GM23338 (cell line): ENCODE data around the gene MYOT. TPM values are rescaled to one million over a fixed set of nuclear protein-coding genes. Genes with fewer than 3 reads are reported as not detected.

Source experiments
- ATAC-seq: fragments of 200-7000 bp; cut with Tn5 transposase; 3 replicates; pipeline ENCODE4 v1.9.1; 2020
- DNase-seq: peaks from one replicate; pipeline ENCODE4 v3.0.0-alpha.2; 2015; ENCODE audit warnings: low spot score
- H2AFZ ChIP-seq: fragments of 200-600 bp; sonication (generic); 2 replicates; pipeline ENCODE4 v1.8.0; 2016; ENCODE audit warnings: antibody characterized with exemption, mild to moderate bottlenecking, moderate library complexity
- H3F3A ChIP-seq: fragments of 200-600 bp; sonication (generic); replicated peaks from 2 replicates; pipeline ENCODE4 v1.8.0; 2017; ENCODE audit warnings: antibody characterized with exemption, mixed run types, low read depth
- H3K27ac ChIP-seq: fragments of 200-600 bp; sonication (generic); 2 replicates; pipeline ENCODE4 v1.6.1; 2016; ENCODE audit warnings: low read depth
- H3K27me3 ChIP-seq: fragments of 200-600 bp; sonication (generic); 2 replicates; pipeline ENCODE4 v1.8.0; 2016; ENCODE audit warnings: mild to moderate bottlenecking, mixed run types, moderate library complexity; ENCODE audit not compliant: insufficient read depth
- H3K36me3 ChIP-seq: fragments of 200-600 bp; sonication (generic); 2 replicates; pipeline ENCODE4 v1.8.0; 2016; ENCODE audit warnings: mild to moderate bottlenecking; ENCODE audit not compliant: insufficient read depth
- H3K4me1 ChIP-seq: fragments of 200-600 bp; sonication (generic); 2 replicates; pipeline ENCODE4 v1.8.0; 2016; ENCODE audit warnings: mild to moderate bottlenecking, moderate library complexity; ENCODE audit not compliant: insufficient read depth
- H3K4me2 ChIP-seq: fragments of 200-600 bp; sonication (generic); 2 replicates; pipeline ENCODE4 v1.7.1; 2017; ENCODE audit warnings: mixed run types
- H3K4me3 ChIP-seq: fragments of 200-600 bp; sonication (generic); 2 replicates; pipeline ENCODE4 v1.6.1; 2016; ENCODE audit warnings: mixed run types
- H3K79me2 ChIP-seq: fragments of 200-600 bp; sonication (generic); replicated peaks from 2 replicates; pipeline ENCODE4 v1.8.0; 2017; ENCODE audit warnings: mild to moderate bottlenecking; ENCODE audit not compliant: insufficient read depth
- H3K9me2 ChIP-seq: fragments of 200-600 bp; sonication (generic); 2 replicates; pipeline ENCODE4 v1.8.0; 2017; ENCODE audit not compliant: insufficient read depth
- H4K20me1 ChIP-seq: fragments of 200-600 bp; sonication (generic); replicated peaks from 2 replicates; pipeline ENCODE4 v1.8.0; 2017; ENCODE audit warnings: mild to moderate bottlenecking; ENCODE audit not compliant: insufficient read depth
- H3K27ac Mint-ChIP-seq: 2 replicates; pipeline ENCODE4 v1.8.0; 2020; ENCODE audit warnings: inconsistent platforms, mild to moderate bottlenecking, moderate library complexity, mixed read lengths
- H3K27me3 Mint-ChIP-seq: 3 replicates; pipeline ENCODE4 v1.8.0; 2022; ENCODE audit warnings: low read depth, mild to moderate bottlenecking, moderate library complexity, mixed read lengths, inconsistent platforms; ENCODE audit not compliant: insufficient read depth, poor library complexity
- H3K36me3 Mint-ChIP-seq: 3 replicates; pipeline ENCODE4 v1.8.0; 2021; ENCODE audit warnings: low read depth, mild to moderate bottlenecking, inconsistent platforms, moderate library complexity, mixed read lengths
- H3K4me1 Mint-ChIP-seq: 3 replicates; pipeline ENCODE4 v1.8.0; 2020; ENCODE audit warnings: mild to moderate bottlenecking, inconsistent platforms, mixed read lengths
- H3K4me3 Mint-ChIP-seq: 3 replicates; pipeline ENCODE4 v1.8.0; 2021; ENCODE audit warnings: moderate library complexity, mild to moderate bottlenecking, inconsistent platforms, mixed read lengths
- H3K9me3 Mint-ChIP-seq: 3 replicates; pipeline ENCODE4 v1.8.0; 2020; ENCODE audit warnings: moderate library complexity, mild to moderate bottlenecking, inconsistent platforms, mixed read lengths
- JUNB ChIP-seq: IDR thresholded peaks from one replicate; pipeline ENCODE4 v1.6.1; 2016; ENCODE audit warnings: antibody characterized with exemption; ENCODE audit not compliant: unreplicated experiment
- ZNF114 ChIP-seq: fragments of 250-450 bp; sonication (Bioruptor Pico); IDR thresholded peaks from 2 replicates; pipeline ENCODE4 v1.5.0; 2020; ENCODE audit warnings: mild to moderate bottlenecking, moderate library complexity
- ZNF331 ChIP-seq: fragments of 250-450 bp; sonication (Bioruptor Pico); IDR thresholded peaks from 2 replicates; pipeline ENCODE4 v1.5.0; 2020; ENCODE audit warnings: low read depth, mild to moderate bottlenecking, moderate library complexity
- polyA plus RNA-seq: library from polyadenylated mRNA; unstranded; fragments of >200 nt; fragmentation: Nextera tagmentation; extraction: Ambion mirVana; gene quantifications from 2 replicates; pipeline ENCODE4 v1.2.1, GENCODE V29; 2016
- total RNA-seq: library from RNA; depleted of rRNA; stranded (reverse); fragments of >200 nt; shearing (Covaris generic); gene quantifications from 2 replicates; pipeline ENCODE4 v1.2.3, GENCODE V29; 2014
- TF ChIP-seq, protein P1 (sequence below): IDR thresholded peaks from 2 replicates; pipeline ENCODE4 v1.6.1; 2016; ENCODE audit warnings: antibody characterized with exemption
- TF ChIP-seq, protein P2 (sequence below): fragments of 250-450 bp; sonication (Bioruptor Pico); IDR thresholded peaks from 2 replicates; pipeline ENCODE4 v1.5.0; 2020; ENCODE audit warnings: mild to moderate bottlenecking, moderate library complexity

Gene MYOT
- total and polyA plus RNA-seq, 2 experiments from 2014 or later, result 0.58 TPM; not detected in 1

DNA sequence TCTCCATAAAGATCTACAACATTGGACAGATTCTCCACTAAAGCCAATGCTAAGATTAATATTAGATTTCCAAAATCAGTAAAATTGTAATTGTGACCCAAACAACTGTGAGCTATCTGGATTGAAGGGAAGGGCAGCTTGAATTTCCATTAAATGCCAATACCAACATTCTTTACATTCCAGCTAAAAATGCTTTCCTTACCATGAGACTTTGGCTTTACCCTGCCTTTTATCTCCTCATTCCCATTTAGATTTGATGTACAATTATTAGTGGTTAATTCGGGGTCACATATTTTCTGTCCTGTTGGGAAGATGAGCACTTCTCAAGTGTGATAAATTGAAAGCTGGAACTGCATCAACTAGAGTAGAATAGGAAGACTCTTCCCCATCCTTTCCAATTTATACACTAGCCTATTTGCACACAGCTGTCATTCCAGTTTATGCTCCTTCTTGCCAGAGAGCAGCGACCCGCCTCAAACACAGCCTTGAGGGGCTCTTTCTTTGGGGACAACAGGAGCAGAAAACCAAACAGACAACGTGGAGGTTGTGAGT lies 33.1 kb upstream of the MYOT start:
- no peaks in the 10 kb centered on the region for H3K36me3 Mint-ChIP-seq
- H3K4me3 Mint-ChIP-seq, result no peak overlapping the region
- H3K9me3 Mint-ChIP-seq, result no peaks in the 10 kb centered on the region
- Histone ChIP-seq H3F3A (no peaks in the 10 kb centered on the region), H3K27me3 (no peaks in the 10 kb centered on the region), H3K4me2 (peak overlapping the region; percentile 36), H3K79me2 (no peaks in the 10 kb centered on the region), H2AFZ (no peak overlapping the region; the same call in 1 of the 2 replicates), H3K27ac (0 out of 2 replicates have a peak overlapping the region, but pooled peaks have one; percentile 8), H4K20me1 (no peaks in the 10 kb centered on the region), H3K36me3 (no peaks in the 10 kb centered on the region), H3K9me2 (no peaks in the 10 kb centered on the region), H3K4me3 (no peak overlapping the region), H3K4me1 (peaks cover 42% of the 10 kb centered on the region)
- H3K4me1 Mint-ChIP-seq, result peaks cover 25% of the 10 kb centered on the region
- DNase-seq (peak; percentile 49), ATAC-seq (peak; percentile 54; the same call in 2 of the 3 replicates)
- H3K27me3 Mint-ChIP-seq, result no peaks in the 10 kb centered on the region
- peak overlapping the region; percentile 17; the same call in 1 of the 2 replicates for H3K27ac Mint-ChIP-seq
- TF ChIP-seq ZNF331 (CRISPR knock-in tag) (no peak), ZNF114 (CRISPR knock-in tag) (no peak), JUNB (no peak)
- TF ChIP-seq, protein P1, sequence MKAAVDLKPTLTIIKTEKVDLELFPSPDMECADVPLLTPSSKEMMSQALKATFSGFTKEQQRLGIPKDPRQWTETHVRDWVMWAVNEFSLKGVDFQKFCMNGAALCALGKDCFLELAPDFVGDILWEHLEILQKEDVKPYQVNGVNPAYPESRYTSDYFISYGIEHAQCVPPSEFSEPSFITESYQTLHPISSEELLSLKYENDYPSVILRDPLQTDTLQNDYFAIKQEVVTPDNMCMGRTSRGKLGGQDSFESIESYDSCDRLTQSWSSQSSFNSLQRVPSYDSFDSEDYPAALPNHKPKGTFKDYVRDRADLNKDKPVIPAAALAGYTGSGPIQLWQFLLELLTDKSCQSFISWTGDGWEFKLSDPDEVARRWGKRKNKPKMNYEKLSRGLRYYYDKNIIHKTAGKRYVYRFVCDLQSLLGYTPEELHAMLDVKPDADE, result no peak
- TF ChIP-seq, protein P2, sequence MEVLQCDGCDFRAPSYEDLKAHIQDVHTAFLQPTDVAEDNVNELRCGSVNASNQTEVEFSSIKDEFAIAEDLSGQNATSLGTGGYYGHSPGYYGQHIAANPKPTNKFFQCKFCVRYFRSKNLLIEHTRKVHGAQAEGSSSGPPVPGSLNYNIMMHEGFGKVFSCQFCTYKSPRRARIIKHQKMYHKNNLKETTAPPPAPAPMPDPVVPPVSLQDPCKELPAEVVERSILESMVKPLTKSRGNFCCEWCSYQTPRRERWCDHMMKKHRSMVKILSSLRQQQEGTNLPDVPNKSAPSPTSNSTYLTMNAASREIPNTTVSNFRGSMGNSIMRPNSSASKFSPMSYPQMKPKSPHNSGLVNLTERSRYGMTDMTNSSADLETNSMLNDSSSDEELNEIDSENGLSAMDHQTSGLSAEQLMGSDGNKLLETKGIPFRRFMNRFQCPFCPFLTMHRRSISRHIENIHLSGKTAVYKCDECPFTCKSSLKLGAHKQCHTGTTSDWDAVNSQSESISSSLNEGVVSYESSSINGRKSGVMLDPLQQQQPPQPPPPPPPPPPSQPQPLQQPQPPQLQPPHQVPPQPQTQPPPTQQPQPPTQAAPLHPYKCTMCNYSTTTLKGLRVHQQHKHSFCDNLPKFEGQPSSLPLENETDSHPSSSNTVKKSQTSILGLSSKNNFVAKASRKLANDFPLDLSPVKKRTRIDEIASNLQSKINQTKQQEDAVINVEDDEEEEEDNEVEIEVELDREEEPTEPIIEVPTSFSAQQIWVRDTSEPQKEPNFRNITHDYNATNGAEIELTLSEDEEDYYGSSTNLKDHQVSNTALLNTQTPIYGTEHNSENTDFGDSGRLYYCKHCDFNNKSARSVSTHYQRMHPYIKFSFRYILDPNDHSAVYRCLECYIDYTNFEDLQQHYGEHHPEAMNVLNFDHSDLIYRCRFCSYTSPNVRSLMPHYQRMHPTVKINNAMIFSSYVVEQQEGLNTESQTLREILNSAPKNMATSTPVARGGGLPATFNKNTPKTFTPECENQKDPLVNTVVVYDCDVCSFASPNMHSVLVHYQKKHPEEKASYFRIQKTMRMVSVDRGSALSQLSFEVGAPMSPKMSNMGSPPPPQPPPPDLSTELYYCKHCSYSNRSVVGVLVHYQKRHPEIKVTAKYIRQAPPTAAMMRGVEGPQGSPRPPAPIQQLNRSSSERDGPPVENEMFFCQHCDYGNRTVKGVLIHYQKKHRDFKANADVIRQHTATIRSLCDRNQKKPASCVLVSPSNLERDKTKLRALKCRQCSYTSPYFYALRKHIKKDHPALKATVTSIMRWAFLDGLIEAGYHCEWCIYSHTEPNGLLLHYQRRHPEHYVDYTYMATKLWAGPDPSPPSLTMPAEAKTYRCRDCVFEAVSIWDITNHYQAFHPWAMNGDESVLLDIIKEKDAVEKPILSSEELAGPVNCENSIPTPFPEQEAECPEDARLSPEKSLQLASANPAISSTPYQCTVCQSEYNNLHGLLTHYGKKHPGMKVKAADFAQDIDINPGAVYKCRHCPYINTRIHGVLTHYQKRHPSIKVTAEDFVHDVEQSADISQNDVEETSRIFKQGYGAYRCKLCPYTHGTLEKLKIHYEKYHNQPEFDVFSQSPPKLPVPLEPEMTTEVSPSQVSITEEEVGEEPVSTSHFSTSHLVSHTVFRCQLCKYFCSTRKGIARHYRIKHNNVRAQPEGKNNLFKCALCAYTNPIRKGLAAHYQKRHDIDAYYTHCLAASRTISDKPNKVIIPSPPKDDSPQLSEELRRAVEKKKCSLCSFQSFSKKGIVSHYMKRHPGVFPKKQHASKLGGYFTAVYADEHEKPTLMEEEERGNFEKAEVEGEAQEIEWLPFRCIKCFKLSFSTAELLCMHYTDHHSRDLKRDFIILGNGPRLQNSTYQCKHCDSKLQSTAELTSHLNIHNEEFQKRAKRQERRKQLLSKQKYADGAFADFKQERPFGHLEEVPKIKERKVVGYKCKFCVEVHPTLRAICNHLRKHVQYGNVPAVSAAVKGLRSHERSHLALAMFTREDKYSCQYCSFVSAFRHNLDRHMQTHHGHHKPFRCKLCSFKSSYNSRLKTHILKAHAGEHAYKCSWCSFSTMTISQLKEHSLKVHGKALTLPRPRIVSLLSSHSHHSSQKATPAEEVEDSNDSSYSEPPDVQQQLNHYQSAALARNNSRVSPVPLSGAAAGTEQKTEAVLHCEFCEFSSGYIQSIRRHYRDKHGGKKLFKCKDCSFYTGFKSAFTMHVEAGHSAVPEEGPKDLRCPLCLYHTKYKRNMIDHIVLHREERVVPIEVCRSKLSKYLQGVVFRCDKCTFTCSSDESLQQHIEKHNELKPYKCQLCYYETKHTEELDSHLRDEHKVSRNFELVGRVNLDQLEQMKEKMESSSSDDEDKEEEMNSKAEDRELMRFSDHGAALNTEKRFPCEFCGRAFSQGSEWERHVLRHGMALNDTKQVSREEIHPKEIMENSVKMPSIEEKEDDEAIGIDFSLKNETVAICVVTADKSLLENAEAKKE (CRISPR knock-in tag), result no peak
